Heart right ventricle (tissue), 16 donors: ENCODE results near the gene ZNF488. TPM values are rescaled to one million over a fixed set of nuclear protein-coding genes. Genes with fewer than 3 reads are reported as not detected.

Experiments used
- ATAC-seq, 8 donors: fragments of 200-7000 bp; cut with Tn5 transposase; one replicate each; pipeline ENCODE4 v1.9.1; 2020; ENCODE audit warnings: mild to moderate bottlenecking in 8 of 8, moderate library complexity in 8 of 8, moderate number of reproducible peaks in 1 of 8
- DNase-seq, 2 donors: peaks; one replicate each; pipeline ENCODE4 v3.0.0-alpha.2; 2020
- H3K27ac ChIP-seq, 10 donors: fragments of 200-600 bp; sonication (generic) in 2 of 10; one replicate each; pipeline versions ENCODE4 v1.5.0 to v1.8.0; 2020 to 2022; ENCODE audit warnings: mild to moderate bottlenecking in 3 of 10
- H3K27me3 ChIP-seq, 7 donors: fragments of 200-600 bp; one replicate each; pipeline ENCODE4 v1.8.0; 2021 to 2022; ENCODE audit warnings: mild to moderate bottlenecking in 2 of 7
- H3K36me3 ChIP-seq, 9 donors: fragments of 200-600 bp; sonication (generic) in 1 of 9; one replicate each; pipeline versions ENCODE4 v1.5.0 to v1.8.0; 2020 to 2022; ENCODE audit warnings: mild to moderate bottlenecking in 2 of 9
- H3K4me1 ChIP-seq, 9 donors: fragments of 200-600 bp; sonication (generic) in 1 of 9; one replicate each; pipeline versions ENCODE4 v1.5.0 to v1.8.0; 2020 to 2022; ENCODE audit warnings: mild to moderate bottlenecking in 4 of 9
- H3K4me3 ChIP-seq, 10 donors: fragments of 200-600 bp; sonication (generic) in 2 of 10; one replicate each; pipeline versions ENCODE4 v1.5.0 to v1.8.0; 2020 to 2022; ENCODE audit warnings: mild to moderate bottlenecking in 7 of 10, moderate library complexity in 2 of 10
- H3K9me3 ChIP-seq, 11 donors: fragments of 200-600 bp in 10 of 11; sonication (generic) in 2 of 11; one replicate each; pipeline versions ENCODE4 v1.5.0 to v1.8.0; 2013 to 2022; ENCODE audit warnings: mild to moderate bottlenecking in 2 of 11, control low read depth in 1 of 11, moderate library complexity in 1 of 11
- WGBS, 2 donors: extraction: QIAGEN DNeasy Blood & Tissue Kit; methylation state at CpG; one replicate each; pipeline ENCODE4 v1.1.7; 2013; ENCODE audit warnings: inconsistent platforms in 1 of 2; 5-methylcytosine and 5-hydroxymethylcytosine counted together
- intact Hi-C, 10 donors: fragments of 100-400 bp; cut with DNase I; formaldehyde crosslinking; loops; one replicate each; pipeline versions ENCODE4 v1.11.1 to v1.14.2; 2022
- polyA plus RNA-seq, 2 donors: library from polyadenylated mRNA; stranded (reverse); fragments of 200-250 nt; gene quantifications; one replicate each; pipeline ENCODE4 v1.2.3, GENCODE V29; 2013
- total RNA-seq, 10 donors: library from RNA; stranded (reverse); fragmentation: NEBNext Ultra II Directional in 3 of 10; extraction: Animal tissue kit (Norgen Biotek cat#: 25700) in 3 of 10; gene quantifications; one replicate each; pipeline versions ENCODE4 v1.2.1 to v1.2.4, GENCODE V29; 2021 to 2023
- TF ChIP-seq, protein P1 (sequence below), 9 donors: fragments of 200-600 bp; sonication (generic) in 2 of 9; IDR thresholded peaks; one replicate each; pipeline versions ENCODE4 v1.5.0 to v1.8.0; 2021 to 2022; ENCODE audit warnings: antibody characterized with exemption in 9 of 9, mild to moderate bottlenecking in 5 of 9, moderate library complexity in 1 of 9
- donor health status: Arrhythmogenic right ventricular cardiomyopathy.
- donor health status: ischemic (EF 13 %, LVEDD 7.1; RV severe dilation, severe dysfunction).
- donor health status: healthy with polysubstance abuse.
- donor health status: DM: no; HTN: yes; CAD: no.
- donor health status: DM: no; HTN: no; CAD: no.
- donor health status: ischemic (EF 25% LVEDD 6.9; RV normal size, moderate dysfunction).
- donor health status: ischemic (EF 25% LVEDD 5.7; RV mildly dilated, moderate dysfunction).
- donor health status: healthy.
- donor health status: DM: yes; HTN: yes; CAD: no.
- donor health status: Ischemic cardiomyopathy.
- donor health status: ischemic (EF 35%, LVEDD 5.7; RV mildly dilated, moderate dysfunction).
- donor health status: nonischemic (EF 11% LVEDD 7.7; RV severe dilation, severe dysfunction).
- donor health status: DM: yes; HTN: yes; CAD: no.
- donor health status: PGD.
- donor health status: ischemic (EF 29% LVEDD 5.4; RV normal size, mild dysfunction).
- donor health status: nonischemic (EF 23%, LVEDD 6.1; RV moderate dilation, normal function).

ZNF488 gene
- total and polyA plus RNA-seq, 12 donors: 0.05 to 0.14 (median 0.09) TPM; not detected in 7

DNA sequence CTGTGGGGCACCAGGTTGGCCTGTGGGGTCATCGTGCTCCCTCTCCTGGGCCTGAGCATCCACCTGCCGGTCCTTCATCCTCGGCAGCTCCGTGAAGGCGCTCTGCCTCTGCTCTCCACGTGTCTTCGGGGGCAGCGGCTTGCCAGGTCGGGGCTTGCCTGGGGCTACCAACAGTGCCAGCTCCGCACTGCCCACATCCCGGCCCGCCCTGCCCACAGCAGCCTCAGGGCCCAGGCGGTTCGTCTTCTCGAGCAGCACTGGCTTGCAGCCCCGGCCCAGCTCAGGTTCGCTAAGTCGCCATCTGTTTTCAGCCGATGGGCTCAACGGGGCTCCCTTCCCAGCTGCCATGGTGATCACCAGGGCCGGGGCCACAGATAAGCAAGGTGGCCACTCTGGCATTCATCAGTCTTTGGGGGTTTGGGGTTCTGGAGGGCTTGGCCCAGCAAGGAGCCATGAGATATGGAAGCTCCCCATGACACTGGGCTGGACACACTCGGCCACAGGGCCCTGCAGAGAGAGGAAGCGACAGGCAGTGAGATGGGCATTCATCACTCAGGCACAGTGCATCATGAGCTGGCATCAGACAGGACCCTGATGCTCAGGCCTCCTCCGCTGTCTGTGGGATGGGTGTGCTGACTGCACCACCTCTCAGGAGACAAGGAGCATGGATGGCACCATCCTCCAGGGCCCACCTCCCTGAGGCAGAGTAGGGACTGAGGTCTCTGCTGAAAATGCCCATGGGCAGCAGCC is 15.5 kb downstream of the ZNF488 start:
- no peaks in the 10 kb centered on the region for H3K9me3 ChIP-seq
- ATAC-seq: no peak
- no peak overlapping the region for H3K27ac ChIP-seq
- DNase-seq: no peak
- no peaks in the 10 kb centered on the region for H3K36me3 ChIP-seq
- intact Hi-C loops: no loop called here
- TF ChIP-seq, protein P1, sequence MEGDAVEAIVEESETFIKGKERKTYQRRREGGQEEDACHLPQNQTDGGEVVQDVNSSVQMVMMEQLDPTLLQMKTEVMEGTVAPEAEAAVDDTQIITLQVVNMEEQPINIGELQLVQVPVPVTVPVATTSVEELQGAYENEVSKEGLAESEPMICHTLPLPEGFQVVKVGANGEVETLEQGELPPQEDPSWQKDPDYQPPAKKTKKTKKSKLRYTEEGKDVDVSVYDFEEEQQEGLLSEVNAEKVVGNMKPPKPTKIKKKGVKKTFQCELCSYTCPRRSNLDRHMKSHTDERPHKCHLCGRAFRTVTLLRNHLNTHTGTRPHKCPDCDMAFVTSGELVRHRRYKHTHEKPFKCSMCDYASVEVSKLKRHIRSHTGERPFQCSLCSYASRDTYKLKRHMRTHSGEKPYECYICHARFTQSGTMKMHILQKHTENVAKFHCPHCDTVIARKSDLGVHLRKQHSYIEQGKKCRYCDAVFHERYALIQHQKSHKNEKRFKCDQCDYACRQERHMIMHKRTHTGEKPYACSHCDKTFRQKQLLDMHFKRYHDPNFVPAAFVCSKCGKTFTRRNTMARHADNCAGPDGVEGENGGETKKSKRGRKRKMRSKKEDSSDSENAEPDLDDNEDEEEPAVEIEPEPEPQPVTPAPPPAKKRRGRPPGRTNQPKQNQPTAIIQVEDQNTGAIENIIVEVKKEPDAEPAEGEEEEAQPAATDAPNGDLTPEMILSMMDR (IDR thresholded peaks at IDR 0.05): no peak
- WGBS, 2 donors: 91 to 94% methylated on average over 24 of the region's 24 CpGs
- no peaks in the 10 kb centered on the region for H3K4me1 ChIP-seq
- H3K4me3 ChIP-seq: no peak overlapping the region
- H3K27me3 ChIP-seq: peaks cover 0 to 3% (median 0%) of the 10 kb centered on the region in 7 donors

DNA sequence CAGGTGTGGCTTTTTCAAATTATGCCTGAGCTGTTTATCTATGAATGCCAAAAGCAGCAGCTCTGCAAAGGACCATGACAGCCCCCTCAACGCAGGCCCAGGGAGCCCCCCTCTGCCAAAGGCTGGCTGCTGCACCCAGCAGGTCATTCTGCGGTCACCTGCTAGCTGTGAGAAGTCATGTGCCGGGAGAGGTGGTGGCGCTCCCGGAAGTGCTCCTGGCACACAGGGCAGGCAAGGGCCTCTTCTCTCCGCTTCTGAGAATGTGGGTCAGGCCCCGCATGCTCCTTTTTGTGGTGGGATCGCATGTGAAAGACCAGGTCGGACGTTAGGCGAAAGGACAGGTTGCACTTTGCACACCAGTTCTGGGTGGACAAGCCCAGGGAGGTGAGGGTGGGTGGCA is 16.4 kb downstream of the ZNF488 start:
- Histone ChIP-seq H3K4me3 (no peak overlapping the region), H3K9me3 (no peaks in the 10 kb centered on the region), H3K27me3 (peaks cover 0 to 3% (median 0%) of the 10 kb centered on the region in 7 donors), H3K36me3 (no peaks in the 10 kb centered on the region), H3K27ac (no peak overlapping the region), H3K4me1 (no peaks in the 10 kb centered on the region)
- intact Hi-C loops: no loop called here
- ATAC-seq: peak in 2 of 8 donors; percentile 19 to 51
- WGBS, 2 donors: 81 to 87% methylated on average over 11 of the region's 11 CpGs
- DNase-seq: no peak
- TF ChIP-seq, protein P1 (IDR thresholded peaks at IDR 0.05): no peak

DNA sequence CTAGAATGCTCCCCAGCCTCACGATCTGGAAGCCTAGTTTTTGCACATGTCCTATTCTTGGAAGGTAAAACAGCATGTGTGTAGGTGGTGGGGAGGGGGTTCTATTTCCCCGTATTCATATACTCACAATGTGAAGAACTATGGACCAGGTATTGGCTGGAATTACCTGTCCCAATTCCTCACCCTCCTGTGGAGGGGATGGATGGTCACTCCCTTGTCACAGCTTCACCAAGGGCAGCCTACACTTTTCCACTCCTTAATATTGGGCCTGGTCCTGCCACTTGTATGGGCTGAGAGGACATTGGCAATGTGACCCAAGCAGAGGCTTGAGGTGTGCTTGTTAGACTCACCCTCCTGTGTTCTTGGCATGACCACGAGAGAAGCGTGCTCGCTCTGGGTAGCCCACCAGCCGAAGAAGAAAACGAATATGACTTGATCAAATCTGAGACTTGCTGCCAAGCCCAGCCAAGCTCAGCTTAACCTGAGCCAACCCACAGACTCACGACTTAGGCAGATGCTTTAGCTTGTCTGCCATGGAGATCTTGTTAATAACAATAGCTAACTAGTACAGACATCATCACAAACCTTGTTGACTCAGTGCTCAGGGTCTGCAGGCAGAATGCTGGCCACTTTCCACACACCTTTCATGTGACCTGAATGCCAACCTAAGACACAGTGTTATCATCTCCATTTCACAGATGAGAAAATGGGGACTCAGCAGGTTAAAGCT is 17.2 kb downstream of the ZNF488 start:
- no peak for DNase-seq

DNA sequence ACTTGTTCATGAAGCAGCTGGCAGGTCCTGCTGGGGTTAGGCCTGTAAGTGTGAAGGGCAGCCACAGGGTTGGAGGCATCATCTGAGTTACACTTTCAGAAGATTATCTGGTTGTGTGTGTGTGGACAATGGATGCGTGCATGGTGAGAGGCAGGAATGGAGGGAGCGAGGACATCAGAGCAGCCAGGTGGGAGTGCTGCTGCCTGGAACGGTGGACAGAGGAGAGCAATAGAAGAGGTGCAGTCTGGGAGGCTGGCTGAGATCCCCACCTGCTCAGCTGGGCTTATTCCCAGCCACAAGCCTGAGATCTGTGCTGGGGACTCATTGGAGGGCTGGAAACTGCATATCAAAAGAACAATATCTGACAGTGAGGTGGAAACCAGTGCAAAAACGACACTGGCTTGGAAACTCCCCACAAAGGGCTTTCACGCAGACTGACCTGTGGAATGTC is 17.9 kb downstream of the ZNF488 start:
- H3K27ac ChIP-seq: no peak overlapping the region
- H3K9me3 ChIP-seq: no peaks in the 10 kb centered on the region
- no peaks in the 10 kb centered on the region for H3K36me3 ChIP-seq
- H3K27me3 ChIP-seq: no peaks in the 10 kb centered on the region
- WGBS, 2 donors: 71 to 75% methylated on average over 5 of the region's 5 CpGs
- no peak for DNase-seq
- TF ChIP-seq, protein P1 (IDR thresholded peaks at IDR 0.05): no peak
- intact Hi-C loops: no loop called here
- H3K4me1 ChIP-seq: no peaks in the 10 kb centered on the region
- no peak overlapping the region for H3K4me3 ChIP-seq
- no peak for ATAC-seq

More for the DNA sequence above, 17.2 kb downstream of the ZNF488 start:
- intact Hi-C loops: no loop called here
- no peak overlapping the region for H3K27ac ChIP-seq
- H3K27me3 ChIP-seq: no peaks in the 10 kb centered on the region
- TF ChIP-seq, protein P1 (IDR thresholded peaks at IDR 0.05): no peak
- no peaks in the 10 kb centered on the region for H3K4me1 ChIP-seq
- no peaks in the 10 kb centered on the region for H3K36me3 ChIP-seq
- H3K9me3 ChIP-seq: no peaks in the 10 kb centered on the region
- no peak for ATAC-seq
- WGBS, 2 donors: 90 to 94% methylated on average over 8 of the region's 8 CpGs
- no peak overlapping the region for H3K4me3 ChIP-seq
